Neural crest cell (in vitro differentiated cells): ENCODE data around the gene OR6P1. TPM values are rescaled to one million over a fixed set of nuclear protein-coding genes. Genes with fewer than 3 reads are reported as not detected.

Experiments used
- DNase-seq: peaks from one replicate; pipeline ENCODE4 v3.0.0; 2021; ENCODE audit warnings: low read depth, mixed read lengths, low spot score
- H3K27ac Mint-ChIP-seq: one replicate; pipeline ENCODE4 v1.8.0; 2021; ENCODE audit warnings: mild to moderate bottlenecking, mixed read lengths; ENCODE audit not compliant: unreplicated experiment
- H3K27me3 Mint-ChIP-seq: 2 replicates; pipeline ENCODE4 v1.8.0; 2021; ENCODE audit warnings: low read depth, mild to moderate bottlenecking, mixed read lengths
- H3K36me3 Mint-ChIP-seq: 2 replicates; pipeline ENCODE4 v1.8.0; 2021; ENCODE audit warnings: low read depth, mild to moderate bottlenecking, mixed read lengths
- H3K4me1 Mint-ChIP-seq: 2 replicates; pipeline ENCODE4 v1.8.0; 2021; ENCODE audit warnings: mixed read lengths
- H3K4me3 Mint-ChIP-seq: one replicate; pipeline ENCODE4 v1.8.0; 2021; ENCODE audit warnings: mild to moderate bottlenecking, mixed read lengths
- H3K9me3 Mint-ChIP-seq: 2 replicates; pipeline ENCODE4 v1.8.0; 2021; ENCODE audit warnings: mixed read lengths
- total RNA-seq: library from RNA; stranded (reverse); gene quantifications from 2 replicates; pipeline ENCODE4 v1.2.1, GENCODE V29; 2021
- TF ChIP-seq, protein P1 (sequence below): fragments of 200-600 bp; sonication (generic); conservative IDR thresholded peaks from 2 replicates; pipeline ENCODE4 v1.5.0; 2021; ENCODE audit warnings: antibody characterized with exemption, mild to moderate bottlenecking

OR6P1 gene
- total RNA-seq, 1 donor from 2014 or later, result not detected

DNA sequence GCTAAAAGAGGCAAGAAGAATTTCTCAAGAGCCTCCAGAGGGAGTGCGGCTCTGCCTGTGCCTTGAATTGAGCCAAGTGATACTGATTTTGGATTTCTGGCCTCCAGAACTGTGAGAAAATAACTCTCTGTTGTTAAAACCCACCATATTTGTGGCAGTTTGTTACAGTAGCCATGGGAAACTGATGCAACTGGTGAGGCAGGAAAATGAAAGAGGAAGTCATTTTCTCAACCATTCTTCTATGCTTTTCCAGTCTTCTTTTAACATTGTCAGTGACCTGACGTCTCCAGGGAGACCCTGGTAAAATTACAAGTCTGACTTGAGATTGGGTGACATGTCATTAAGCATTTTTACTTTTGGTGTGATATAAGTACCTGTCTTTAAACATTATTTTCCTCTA is 5.8 kb downstream of the OR6P1 start:
- Mint-ChIP-seq H3K4me1 (no peaks in the 10 kb centered on the region), H3K4me3 (no peak overlapping the region), H3K36me3 (no peaks in the 10 kb centered on the region), H3K9me3 (peaks cover 3% of the 10 kb centered on the region), H3K27ac (no peak overlapping the region), H3K27me3 (peaks cover 32% of the 10 kb centered on the region)
- DNase-seq, result no peak
- TF ChIP-seq, protein P1, sequence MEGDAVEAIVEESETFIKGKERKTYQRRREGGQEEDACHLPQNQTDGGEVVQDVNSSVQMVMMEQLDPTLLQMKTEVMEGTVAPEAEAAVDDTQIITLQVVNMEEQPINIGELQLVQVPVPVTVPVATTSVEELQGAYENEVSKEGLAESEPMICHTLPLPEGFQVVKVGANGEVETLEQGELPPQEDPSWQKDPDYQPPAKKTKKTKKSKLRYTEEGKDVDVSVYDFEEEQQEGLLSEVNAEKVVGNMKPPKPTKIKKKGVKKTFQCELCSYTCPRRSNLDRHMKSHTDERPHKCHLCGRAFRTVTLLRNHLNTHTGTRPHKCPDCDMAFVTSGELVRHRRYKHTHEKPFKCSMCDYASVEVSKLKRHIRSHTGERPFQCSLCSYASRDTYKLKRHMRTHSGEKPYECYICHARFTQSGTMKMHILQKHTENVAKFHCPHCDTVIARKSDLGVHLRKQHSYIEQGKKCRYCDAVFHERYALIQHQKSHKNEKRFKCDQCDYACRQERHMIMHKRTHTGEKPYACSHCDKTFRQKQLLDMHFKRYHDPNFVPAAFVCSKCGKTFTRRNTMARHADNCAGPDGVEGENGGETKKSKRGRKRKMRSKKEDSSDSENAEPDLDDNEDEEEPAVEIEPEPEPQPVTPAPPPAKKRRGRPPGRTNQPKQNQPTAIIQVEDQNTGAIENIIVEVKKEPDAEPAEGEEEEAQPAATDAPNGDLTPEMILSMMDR, result no peak

DNA sequence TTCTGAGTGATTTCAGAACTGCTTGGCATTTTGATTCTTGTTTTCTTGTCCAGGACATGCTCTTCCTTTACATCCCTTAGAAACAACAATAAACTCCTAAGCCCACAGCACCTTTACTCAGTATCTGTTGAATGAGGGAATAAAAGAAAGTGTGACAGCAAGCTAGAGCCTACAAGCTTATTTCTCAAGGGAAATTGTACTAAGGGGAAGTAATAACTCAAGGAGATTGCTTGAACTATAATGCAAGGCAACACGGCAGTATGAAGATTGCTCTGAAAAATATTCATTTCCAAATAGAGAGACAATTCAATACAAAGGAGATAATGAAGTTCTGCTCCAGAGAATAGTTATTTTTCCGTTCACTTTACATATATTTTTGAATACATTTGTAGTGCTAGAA is 6.5 kb downstream of the OR6P1 start:
- Mint-ChIP-seq H3K9me3 (peaks cover 3% of the 10 kb centered on the region), H3K4me1 (no peaks in the 10 kb centered on the region), H3K27ac (no peak overlapping the region), H3K4me3 (no peak overlapping the region), H3K27me3 (peaks cover 28% of the 10 kb centered on the region), H3K36me3 (no peaks in the 10 kb centered on the region)
- DNase-seq, result no peak
- TF ChIP-seq, protein P1, result no peak

DNA sequence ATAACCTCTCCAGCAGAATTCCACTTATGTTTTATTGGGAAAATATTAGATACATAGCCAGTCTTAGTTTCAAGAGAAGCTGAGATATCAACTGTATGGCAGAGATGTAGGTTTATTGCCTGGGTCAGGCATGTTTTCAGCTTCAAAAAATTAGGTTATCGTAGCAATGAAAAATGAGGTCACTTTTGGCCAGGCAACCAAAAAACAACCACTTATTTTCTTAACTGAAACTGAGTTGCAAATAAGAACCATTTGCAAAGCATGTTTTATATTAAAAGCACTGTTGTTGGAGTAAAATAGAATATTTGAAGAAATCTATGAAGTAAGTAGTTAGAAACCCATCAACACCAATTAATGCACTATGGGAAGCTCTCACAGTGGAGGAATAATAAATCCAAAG is 10.7 kb downstream of the OR6P1 start:
- no peak for DNase-seq
- H3K36me3 Mint-ChIP-seq, result no peaks in the 10 kb centered on the region
- no peaks in the 10 kb centered on the region for H3K4me1 Mint-ChIP-seq
- H3K9me3 Mint-ChIP-seq, result no peaks in the 10 kb centered on the region
- TF ChIP-seq, protein P1, result no peak
- no peak overlapping the region for H3K4me3 Mint-ChIP-seq
- H3K27me3 Mint-ChIP-seq, result peaks cover 13% of the 10 kb centered on the region
- H3K27ac Mint-ChIP-seq, result no peak overlapping the region

DNA sequence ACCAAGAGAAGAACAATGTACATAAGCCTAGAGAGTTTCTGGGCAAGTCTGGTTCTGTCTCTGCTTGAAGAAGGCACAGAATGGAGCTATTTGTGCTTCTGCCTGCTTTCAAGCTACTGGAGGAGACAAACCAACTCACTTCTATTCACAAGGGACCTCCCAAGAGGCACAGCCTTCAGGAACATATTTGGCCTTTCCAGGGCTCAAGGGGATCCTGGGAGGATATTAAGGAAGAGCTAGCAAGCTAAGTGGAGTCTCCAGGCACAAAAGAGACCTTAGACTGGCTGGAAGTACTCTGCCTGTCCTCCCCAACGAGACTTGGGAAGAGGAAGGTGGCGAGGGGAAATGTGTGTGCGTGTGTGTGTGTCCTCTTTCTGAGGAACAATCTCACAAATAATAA is 16.0 kb downstream of the OR6P1 start, which contains the start of gene OR6Y1:
OR6Y1 (minus strand) TSS at position 54 of the 400 bp plus-strand sequence. CDS start 6,300 bp downstream, outside the sequence.
- Mint-ChIP-seq H3K4me1 (no peaks in the 10 kb centered on the region), H3K4me3 (no peak within 1 kb of the TSS)

DNA sequence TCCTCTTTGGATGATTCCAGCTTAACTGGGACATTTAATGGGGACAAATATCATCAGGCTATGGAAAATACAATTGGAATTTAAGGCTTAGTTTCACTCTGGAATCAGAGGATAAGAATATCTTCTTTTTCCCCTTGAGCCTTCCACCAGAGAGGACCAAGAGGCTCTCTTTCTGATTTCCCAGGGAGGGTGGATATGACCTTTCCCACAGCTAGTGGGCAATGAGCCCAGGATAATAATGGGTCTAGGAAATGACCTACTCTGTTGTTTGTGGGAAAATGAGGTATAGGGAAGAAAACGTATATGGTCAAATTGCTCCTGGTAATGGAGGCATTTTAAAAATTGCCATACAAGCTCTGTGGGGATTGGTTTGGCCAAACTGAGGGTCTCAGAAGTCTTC is 18.1 kb downstream of the OR6P1 start:
- TF ChIP-seq, protein P1, result no peak
- H3K4me1 Mint-ChIP-seq, result no peaks in the 10 kb centered on the region
- DNase-seq, result no peak
- no peak overlapping the region for H3K27ac Mint-ChIP-seq
- H3K27me3 Mint-ChIP-seq, result peaks cover 16% of the 10 kb centered on the region
- H3K9me3 Mint-ChIP-seq, result no peaks in the 10 kb centered on the region
- H3K4me3 Mint-ChIP-seq, result no peak overlapping the region
- H3K36me3 Mint-ChIP-seq, result no peaks in the 10 kb centered on the region

More for the DNA sequence above, 16.0 kb downstream of the OR6P1 start, which contains the start of gene OR6Y1:
- Mint-ChIP-seq H3K9me3 (no peaks in the 10 kb centered on the region), H3K27ac (no peak within 1 kb of the TSS), H3K36me3 (no peaks in the 10 kb centered on the region), H3K27me3 (peaks cover 10% of the 10 kb centered on the region)
- TF ChIP-seq, protein P1, result no peak
- no peak for DNase-seq
